A673 (cell line): ENCODE results near the gene PITX1. TPM values are rescaled to one million over a fixed set of nuclear protein-coding genes. Genes with fewer than 3 reads are reported as not detected.

Source experiments
- BruUV-seq: library from RNA; stranded (reverse); fragments of 400-500 nt; replicated peaks from 2 replicates; lab custom pipeline; 2021; lab: Mats Ljungman, UMichigan
- CTCF ChIA-PET: fragments of 300-600 bp; sonication (Branson Sonifier 250); formaldehyde crosslinking; loops from one replicate; lab custom pipeline; 2022; ENCODE audit warnings: antibody characterized with exemption; lab: Charles Lee
- POLR2A ChIA-PET: fragments of 300-600 bp; sonication (Branson Sonifier 250); formaldehyde crosslinking; loops from one replicate; lab custom pipeline; 2022; ENCODE audit warnings: antibody characterized with exemption; ENCODE audit not compliant: low non-redundant PET; lab: Charles Lee
- DNase-seq: peaks from one replicate; pipeline ENCODE4 v3.0.0-alpha.2; 2015; ENCODE audit warnings: low spot score
- H3K27ac ChIP-seq: fragments of 200-600 bp; sonication (generic); 2 replicates; pipeline ENCODE4 v1.5.1; 2016; ENCODE audit warnings: mixed run types, low read depth, mild to moderate bottlenecking, mixed read lengths, antibody characterized with exemption, low read length; ENCODE audit not compliant: poor library complexity, severe bottlenecking
- H3K27me3 ChIP-seq: fragments of 200-600 bp; sonication (generic); replicated peaks from 2 replicates; pipeline ENCODE4 v1.6.1; 2017; ENCODE audit warnings: mixed run types, low read depth, mild to moderate bottlenecking, mixed read lengths, antibody characterized with exemption, low read length; ENCODE audit not compliant: insufficient read depth, poor library complexity
- H3K36me3 ChIP-seq: fragments of 200-600 bp; sonication (generic); 2 replicates; pipeline ENCODE4 v1.6.1; 2016; ENCODE audit warnings: mixed run types, mild to moderate bottlenecking, mixed read lengths, antibody characterized with exemption, low read length; ENCODE audit not compliant: insufficient read depth, poor library complexity, severe bottlenecking
- H3K4me1 ChIP-seq: fragments of 200-600 bp; sonication (generic); 2 replicates; pipeline ENCODE4 v1.6.1; 2017; ENCODE audit warnings: mixed run types, mild to moderate bottlenecking, mixed read lengths, antibody characterized with exemption, low read length; ENCODE audit not compliant: insufficient read depth, poor library complexity, severe bottlenecking
- H3K4me3 ChIP-seq: fragments of 200-600 bp; sonication (generic); 2 replicates; pipeline ENCODE4 v1.5.1; 2016; ENCODE audit warnings: low read depth, mixed run types, mild to moderate bottlenecking, mixed read lengths, low read length; ENCODE audit not compliant: poor library complexity, severe bottlenecking
- H3K9me3 ChIP-seq: fragments of 200-600 bp; sonication (generic); 2 replicates; pipeline ENCODE4 v1.6.1; 2016; ENCODE audit warnings: mixed run types, low read depth, mild to moderate bottlenecking, mixed read lengths, antibody characterized with exemption, low read length; ENCODE audit not compliant: poor library complexity, severe bottlenecking
- CTCF ChIP-seq: fragments of 300-800, 200-600 bp; sonication (generic); conservative IDR thresholded peaks from 2 replicates; pipeline ENCODE4 v1.5.1; 2017; ENCODE audit warnings: low read depth, mild to moderate bottlenecking, antibody characterized with exemption, low read length, moderate library complexity, mixed read lengths
- EZH2 ChIP-seq: fragments of 200-600 bp; sonication (generic); IDR thresholded peaks from 2 replicates; pipeline ENCODE4 v1.6.1; 2017; ENCODE audit warnings: borderline replicate concordance, low read depth, mild to moderate bottlenecking, mixed read lengths, antibody characterized with exemption, low read length; ENCODE audit not compliant: poor library complexity, severe bottlenecking
- intact Hi-C: fragments of 100-400 bp; cut with micrococcal nuclease; formaldehyde crosslinking; loops from one replicate; pipeline ENCODE4 v1.10.0; 2022; ENCODE audit not compliant: unreplicated experiment
- total RNA-seq: library from RNA; stranded (reverse); gene quantifications from 2 replicates; pipeline ENCODE4 v1.2.3, GENCODE V29; 2021

The PITX1 gene
- total RNA-seq, 1 experiment from 2014 or later: 2.0 TPM

- H3K36me3 ChIP-seq: no peaks in the 10 kb centered on the region
- H3K27ac ChIP-seq: no peak overlapping the region
- DNase-seq: no peak
- intact Hi-C loops: no loop called here
- no peak overlapping the region for H3K4me3 ChIP-seq
- ChIA-PET CTCF (no interaction called here), POLR2A (no interaction called here)
- no TSS peak for BruUV-seq
- no peak for TF ChIP-seq CTCF
- TF ChIP-seq EZH2: no peak
- peaks cover 66% of the 10 kb centered on the region for H3K27me3 ChIP-seq
- no peaks in the 10 kb centered on the region for H3K4me1 ChIP-seq
- H3K9me3 ChIP-seq: no peaks in the 10 kb centered on the region
Measured at GRCh38 chr5:135051872-135052271, 17.8 kb upstream of the PITX1 start.

DNA sequence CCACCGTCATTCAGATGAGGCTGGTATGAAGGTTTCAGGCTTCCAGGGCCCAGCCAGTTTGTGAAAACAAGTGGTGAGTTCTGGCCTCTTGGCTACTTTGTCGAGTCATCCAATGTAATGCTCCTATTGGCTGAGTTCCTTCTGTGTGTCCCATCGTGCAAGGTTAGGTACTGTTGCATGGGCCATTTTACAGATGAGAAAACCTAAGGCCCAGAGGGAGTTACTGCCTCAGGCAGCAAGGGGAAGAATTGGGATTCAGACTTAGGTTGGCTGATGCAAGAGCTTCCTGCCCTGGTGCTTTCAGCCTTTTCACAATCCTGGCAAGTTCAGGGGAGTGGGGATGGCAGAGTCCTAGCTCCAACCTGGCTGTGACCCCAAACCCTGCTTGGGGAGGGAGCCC lies 17.4 kb upstream of the PITX1 start:
- Histone ChIP-seq H3K4me3 (no peak overlapping the region), H3K27me3 (peaks cover 64% of the 10 kb centered on the region), H3K36me3 (no peaks in the 10 kb centered on the region), H3K9me3 (no peaks in the 10 kb centered on the region), H3K27ac (no peak overlapping the region), H3K4me1 (no peaks in the 10 kb centered on the region)
- ChIA-PET POLR2A (no interaction called here), CTCF (no interaction called here)
- no TSS peak for BruUV-seq
- no peak for DNase-seq
- intact Hi-C loops: no loop called here
- TF ChIP-seq CTCF (no peak), EZH2 (no peak)

GRCh38 chr5:135050244-135050767 lies 16.3 kb upstream of the PITX1 start:
- H3K4me1 ChIP-seq: no peaks in the 10 kb centered on the region
- BruUV-seq: no TSS peak
- ChIA-PET CTCF (no interaction called here), POLR2A (no interaction called here)
- no peak overlapping the region for H3K4me3 ChIP-seq
- no peak for DNase-seq
- no peaks in the 10 kb centered on the region for H3K36me3 ChIP-seq
- H3K9me3 ChIP-seq: no peaks in the 10 kb centered on the region
- TF ChIP-seq EZH2 (no peak), CTCF (no peak)
- intact Hi-C loops: no loop called here
- H3K27ac ChIP-seq: no peak overlapping the region
- H3K27me3 ChIP-seq: peaks cover 70% of the 10 kb centered on the region
